Mesodermal cell (in vitro differentiated cells): ENCODE measurements around the gene COTL1.

Experiments
- H3K27ac ChIP-seq: 2 replicates; pipeline ENCODE4 v1.7.0; 2013; ENCODE audit warnings: mild to moderate bottlenecking, low read depth, low read length, moderate library complexity; ENCODE audit not compliant: severe bottlenecking
- H3K36me3 ChIP-seq: 2 replicates; pipeline ENCODE4 v1.7.1; 2013; ENCODE audit warnings: mild to moderate bottlenecking, low read length, moderate library complexity; ENCODE audit not compliant: control insufficient read depth, insufficient read depth
- H3K4me1 ChIP-seq: one replicate; pipeline ENCODE4 v1.7.1; 2013; ENCODE audit warnings: mild to moderate bottlenecking, low read length; ENCODE audit not compliant: insufficient read depth, control insufficient read depth, poor library complexity, severe bottlenecking
- H3K4me3 ChIP-seq: 2 replicates; pipeline ENCODE4 v1.7.0; 2013; ENCODE audit warnings: low read length, control low read depth, mild to moderate bottlenecking; ENCODE audit not compliant: insufficient read depth, poor library complexity, severe bottlenecking; ENCODE audit errors: extremely low read depth
- H3K9me3 ChIP-seq: 2 replicates; pipeline ENCODE4 v1.7.1; 2013; ENCODE audit warnings: mild to moderate bottlenecking, low read length, moderate library complexity; ENCODE audit not compliant: control insufficient read depth
- WGBS, 2 experiments: methylation state at CpG; one replicate each; pipeline ENCODE4 v1.1.5; 2013; ENCODE audit warnings: missing lambda C conversion rate in 2 of 2; ENCODE audit not compliant: insufficient coverage in 2 of 2; 5-methylcytosine and 5-hydroxymethylcytosine counted together

Gene COTL1

DNA sequence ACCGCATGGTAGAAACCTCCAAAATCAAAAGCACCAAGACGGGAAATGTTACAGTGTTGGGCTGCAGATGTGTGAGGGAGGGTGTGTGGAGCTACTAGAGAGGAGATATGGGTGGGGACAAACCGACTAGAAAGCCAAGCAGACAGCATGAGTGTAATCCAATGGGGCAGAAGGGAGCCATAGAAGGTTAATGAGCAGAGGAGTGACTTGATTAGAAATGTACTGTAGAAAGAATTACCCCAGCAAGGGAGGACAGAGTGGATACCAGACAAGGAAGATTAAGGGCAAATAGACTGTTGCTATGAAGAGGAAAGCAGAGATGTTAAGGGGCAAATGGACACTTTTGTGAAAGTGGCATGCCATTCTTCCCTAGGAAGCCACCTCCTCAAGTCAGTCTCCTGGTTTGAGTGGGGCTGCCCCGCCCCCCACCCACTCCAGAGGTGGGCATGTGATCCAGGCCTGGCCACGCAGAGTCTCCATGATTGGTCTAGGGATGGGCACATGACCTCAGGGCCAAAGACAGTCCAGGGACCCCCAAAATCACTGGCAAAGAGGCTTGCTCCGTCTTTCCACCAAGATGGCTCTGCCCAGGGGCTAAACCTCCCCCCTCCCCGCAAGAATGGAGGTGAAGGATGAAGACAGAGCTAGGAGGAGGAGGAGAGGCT, 4.3 kb downstream of the COTL1 start:
- Histone ChIP-seq H3K36me3 (peaks cover 72% of the 10 kb centered on the region), H3K9me3 (no peaks in the 10 kb centered on the region), H3K4me1 (peaks cover 23% of the 10 kb centered on the region), H3K27ac (no peak overlapping the region), H3K4me3 (no peak overlapping the region)
- 92 to 95% methylated on average over 3 to 5 of the region's 7 CpGs for WGBS, 2 experiments

DNA sequence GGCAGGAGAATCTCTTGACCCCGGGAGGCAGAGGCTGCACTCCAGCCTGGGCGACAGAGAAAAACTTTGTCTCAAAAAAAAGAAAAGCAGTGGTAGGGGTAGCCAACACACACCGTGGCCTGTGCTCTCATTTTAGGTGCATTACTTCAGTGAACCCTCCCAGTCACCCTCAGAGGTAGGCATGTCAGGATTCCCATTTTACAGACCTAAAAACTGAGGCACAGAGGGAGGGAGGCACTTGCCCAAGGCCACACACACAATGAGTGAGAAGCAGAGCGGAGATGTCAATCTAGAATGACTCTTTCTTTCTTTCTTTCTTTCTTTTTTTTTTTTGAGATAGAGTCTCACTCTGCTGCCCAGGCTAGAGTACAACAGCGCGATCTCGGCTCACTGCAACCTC, 5.2 kb downstream of the COTL1 start:
- Histone ChIP-seq H3K27ac (no peak overlapping the region), H3K9me3 (no peaks in the 10 kb centered on the region), H3K4me1 (peaks cover 23% of the 10 kb centered on the region), H3K36me3 (peaks cover 79% of the 10 kb centered on the region), H3K4me3 (no peak overlapping the region)
- 94 to 96% methylated on average over 4 to 5 of the region's 7 CpGs for WGBS, 2 experiments

DNA sequence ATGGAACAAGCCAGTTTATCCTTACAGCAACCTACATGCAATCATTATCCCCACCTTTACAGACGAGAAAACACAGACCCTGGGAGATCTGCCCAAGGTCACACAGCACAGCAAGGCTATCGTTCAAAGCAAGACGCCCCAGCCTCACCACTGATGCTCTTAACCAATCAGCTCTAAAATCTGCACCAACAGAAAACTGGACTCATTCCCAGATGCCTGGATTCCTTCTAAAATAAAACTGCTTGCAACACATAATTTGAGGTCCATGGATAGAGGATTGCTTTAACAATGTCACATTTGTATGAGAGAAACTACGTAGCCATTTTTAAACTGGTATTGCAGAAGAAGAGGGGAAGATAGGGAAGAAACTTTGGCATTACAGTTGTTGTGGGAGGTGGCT, 6.8 kb downstream of the COTL1 start:
- H3K9me3 ChIP-seq, result peaks cover 7% of the 10 kb centered on the region
- H3K4me1 ChIP-seq, result peaks cover 23% of the 10 kb centered on the region
- H3K36me3 ChIP-seq, result peaks cover 94% of the 10 kb centered on the region
- no peak overlapping the region for H3K27ac ChIP-seq
- no peak overlapping the region for H3K4me3 ChIP-seq
- WGBS, 2 experiments, result 87 to 100% methylated on average over 3 to 4 of the region's 4 CpGs

DNA sequence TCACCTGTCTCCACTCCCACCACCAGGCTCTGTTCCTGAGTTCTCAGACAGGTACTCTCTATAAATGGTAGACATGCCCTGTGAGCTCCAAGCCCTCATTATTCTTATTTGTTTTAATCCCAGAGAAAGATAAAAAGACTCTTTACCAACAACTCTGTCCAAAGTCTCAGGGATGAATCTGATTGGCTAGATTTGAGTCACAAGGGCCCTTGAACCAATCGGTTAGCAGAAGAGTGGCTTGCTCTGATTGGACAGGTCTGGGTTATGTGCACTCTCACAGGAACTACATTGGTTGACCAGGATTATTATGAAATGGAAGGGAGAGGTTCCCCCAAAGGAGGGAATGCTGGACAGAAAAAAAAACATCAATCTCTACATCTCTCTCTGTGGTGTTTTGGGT, 7.5 kb downstream of the COTL1 start:
- 100% methylated on average over 1 of the region's 1 CpG; no CpG with 5 or more reads in 1 of the 2 experiments for WGBS, 2 experiments
- H3K4me1 ChIP-seq, result peaks cover 16% of the 10 kb centered on the region
- H3K36me3 ChIP-seq, result peaks cover 94% of the 10 kb centered on the region
- H3K4me3 ChIP-seq, result no peak overlapping the region
- H3K9me3 ChIP-seq, result peaks cover 14% of the 10 kb centered on the region
- H3K27ac ChIP-seq, result no peak overlapping the region

DNA sequence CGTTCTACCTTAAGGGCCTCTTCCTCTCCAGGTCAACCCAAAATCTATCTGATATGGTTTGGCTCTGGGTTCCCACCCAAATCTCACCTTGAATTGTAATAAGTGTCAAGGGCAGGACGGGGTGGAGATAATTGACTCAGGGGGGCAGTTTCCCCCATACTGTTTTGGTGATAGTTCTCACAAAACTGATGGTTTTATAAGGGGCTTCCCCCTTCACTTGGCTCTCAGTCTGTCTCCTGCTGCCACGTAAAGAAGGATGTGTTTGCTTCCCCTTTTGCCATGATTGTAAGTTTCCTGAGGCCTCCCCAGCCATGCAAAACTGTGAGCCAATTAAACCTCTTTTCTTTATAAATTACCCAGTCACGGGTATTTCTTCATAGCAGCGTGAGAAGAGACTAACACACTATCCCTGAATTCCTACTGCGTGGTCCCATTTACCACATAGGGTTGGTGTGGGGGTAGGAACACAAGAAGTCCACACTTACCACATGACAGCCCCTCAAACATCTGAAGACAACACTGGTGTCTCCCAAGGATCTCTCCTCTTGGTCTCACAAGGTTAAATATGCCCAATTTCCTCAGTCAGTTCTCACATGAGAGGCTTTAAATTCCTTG, 8.2 kb downstream of the COTL1 start:
- Histone ChIP-seq H3K27ac (no peak overlapping the region), H3K36me3 (peaks cover 93% of the 10 kb centered on the region), H3K9me3 (peaks cover 16% of the 10 kb centered on the region), H3K4me1 (peaks cover 14% of the 10 kb centered on the region), H3K4me3 (no peak overlapping the region)
- WGBS, 2 experiments, result 100% methylated on average over 1 to 2 of the region's 6 CpGs

DNA sequence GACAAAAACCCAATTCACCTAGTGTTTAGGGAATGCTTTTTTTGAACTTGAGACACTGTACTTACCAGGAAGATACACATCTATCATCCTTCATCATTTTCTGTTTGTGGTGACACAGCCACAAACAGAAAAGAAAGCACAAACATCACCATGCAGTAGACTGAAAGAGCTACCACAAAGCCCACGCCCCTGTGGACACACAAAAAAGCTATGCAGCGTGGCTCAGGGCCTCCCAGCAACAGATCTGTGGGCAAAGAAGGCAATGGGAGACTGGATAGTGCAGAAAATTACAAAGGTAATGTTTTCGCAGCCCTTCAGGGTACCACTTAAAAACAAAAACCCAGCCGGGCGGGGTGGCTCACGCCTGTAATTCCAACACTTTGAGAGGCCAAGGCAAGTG, 9.6 kb downstream of the COTL1 start:
- Histone ChIP-seq H3K36me3 (peaks cover 80% of the 10 kb centered on the region), H3K4me3 (no peak overlapping the region), H3K27ac (no peak overlapping the region), H3K9me3 (peaks cover 16% of the 10 kb centered on the region), H3K4me1 (peaks cover 13% of the 10 kb centered on the region)
- 90 to 91% methylated on average over 4 to 5 of the region's 6 CpGs for WGBS, 2 experiments

DNA sequence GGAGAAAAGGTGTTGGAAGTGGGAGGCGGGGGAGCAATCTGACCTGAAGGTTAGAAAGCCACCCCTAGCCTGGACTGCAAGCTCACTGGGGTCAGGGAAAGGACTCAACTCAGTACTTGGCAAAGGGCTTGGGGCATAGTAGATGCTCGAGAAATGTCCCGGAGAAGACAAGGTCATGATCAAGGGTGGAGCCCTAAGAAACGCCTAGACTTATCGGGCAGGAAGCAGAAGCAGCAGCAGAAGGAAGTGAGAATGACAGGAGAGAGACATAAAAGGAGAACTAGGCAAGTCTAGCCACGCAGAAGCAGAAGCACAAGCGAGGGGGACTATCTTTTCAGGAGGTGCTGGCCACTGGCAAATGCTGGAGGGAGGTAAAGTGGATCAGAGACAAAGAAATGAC, 10.2 kb downstream of the COTL1 start:
- Histone ChIP-seq H3K9me3 (peaks cover 16% of the 10 kb centered on the region), H3K27ac (no peak overlapping the region), H3K4me1 (peaks cover 19% of the 10 kb centered on the region), H3K4me3 (no peak overlapping the region), H3K36me3 (peaks cover 82% of the 10 kb centered on the region)
- 92 to 94% methylated on average over 7 of the region's 7 CpGs for WGBS, 2 experiments

DNA sequence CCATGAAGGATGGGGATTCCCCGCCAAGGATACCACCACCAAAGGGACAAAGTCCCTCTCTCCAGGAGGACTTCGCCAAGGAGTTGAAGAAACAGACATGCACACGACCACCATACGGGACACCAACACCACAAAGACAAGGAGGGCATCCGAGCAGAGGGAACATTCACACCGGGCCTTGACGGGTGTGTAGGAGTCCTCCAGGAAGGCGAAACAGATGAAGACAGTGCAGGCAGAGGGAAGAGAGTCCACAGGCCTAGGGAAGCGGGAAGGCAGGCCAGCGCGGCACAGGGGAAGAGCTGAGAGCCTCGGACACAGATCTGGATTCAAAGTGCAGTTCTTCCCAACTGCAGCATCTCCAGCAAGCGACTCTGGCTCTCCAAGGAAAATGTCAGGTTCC, 10.8 kb downstream of the COTL1 start:
- H3K4me3 ChIP-seq, result no peak overlapping the region
- peaks cover 78% of the 10 kb centered on the region for H3K36me3 ChIP-seq
- H3K27ac ChIP-seq, result no peak overlapping the region
- 90 to 99% methylated on average over 11 to 13 of the region's 13 CpGs for WGBS, 2 experiments
- H3K9me3 ChIP-seq, result peaks cover 16% of the 10 kb centered on the region
- peaks cover 25% of the 10 kb centered on the region for H3K4me1 ChIP-seq

DNA sequence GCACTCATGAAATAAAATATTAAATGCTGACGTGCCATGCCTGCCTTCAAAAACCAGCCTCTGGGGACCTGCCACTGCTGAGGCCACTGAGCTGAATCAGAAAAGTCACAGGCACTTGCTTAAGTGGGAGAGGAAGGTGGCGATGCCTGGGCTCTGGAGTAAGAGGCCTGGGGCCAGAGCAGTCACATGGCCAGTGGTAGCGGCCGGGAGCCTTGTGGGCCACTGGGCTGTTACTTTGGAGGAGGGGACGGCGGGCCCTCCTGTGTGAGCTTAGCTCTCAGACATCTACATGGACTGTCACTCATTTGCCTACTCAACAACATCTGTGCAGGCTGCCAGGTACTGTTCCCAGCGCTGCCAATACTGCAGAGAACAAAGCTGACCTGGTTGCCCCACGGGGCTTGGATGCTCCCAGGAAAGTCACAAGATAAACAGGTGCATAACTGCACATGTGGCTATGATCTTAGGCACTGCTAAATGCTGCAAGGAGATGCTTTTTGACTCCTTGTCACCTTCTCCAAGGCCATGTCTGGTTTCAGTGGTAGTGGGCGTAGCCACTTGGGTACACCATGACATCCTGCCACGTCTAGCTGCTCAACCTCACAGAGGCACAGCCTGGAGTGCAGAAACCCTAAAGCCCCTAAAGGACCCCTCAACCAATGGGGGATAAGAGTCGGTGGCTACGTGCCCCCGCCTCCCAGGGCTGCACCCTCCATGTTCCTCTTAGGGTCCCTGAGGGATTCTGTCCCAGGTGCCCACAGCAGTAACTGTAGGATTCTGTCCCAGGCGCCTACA, 11.6 kb downstream of the COTL1 start:
- Histone ChIP-seq H3K36me3 (peaks cover 70% of the 10 kb centered on the region), H3K4me1 (peaks cover 33% of the 10 kb centered on the region), H3K4me3 (no peak overlapping the region), H3K27ac (no peak overlapping the region), H3K9me3 (peaks cover 16% of the 10 kb centered on the region)
- 95% methylated on average over 9 to 12 of the region's 14 CpGs for WGBS, 2 experiments

DNA sequence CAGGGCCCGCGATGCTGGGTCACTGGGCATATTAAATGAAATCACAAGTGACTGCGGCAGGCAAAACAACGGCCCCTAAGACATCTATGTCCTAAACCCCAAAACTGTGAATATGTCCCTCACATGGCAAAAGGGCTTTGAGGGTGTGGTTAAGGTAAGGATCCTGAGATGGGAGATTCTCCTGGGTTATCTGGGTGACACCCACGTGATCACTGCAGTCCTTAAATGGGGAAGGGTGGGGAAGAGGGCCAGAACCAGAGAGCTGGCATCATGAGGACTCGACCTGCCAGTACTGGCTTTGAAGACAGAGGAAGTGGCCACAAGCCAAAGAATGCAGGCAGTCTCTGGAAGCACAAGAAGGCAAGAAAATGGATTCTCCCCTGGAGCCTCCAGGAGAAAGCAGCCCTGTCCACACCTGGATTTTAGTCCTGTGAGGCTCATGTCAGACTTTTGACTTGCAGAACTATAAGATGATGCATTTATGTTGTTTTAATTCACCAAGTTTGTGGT, 12.5 kb downstream of the COTL1 start:
- Histone ChIP-seq H3K9me3 (peaks cover 16% of the 10 kb centered on the region), H3K4me1 (peaks cover 42% of the 10 kb centered on the region), H3K4me3 (no peak overlapping the region), H3K36me3 (peaks cover 66% of the 10 kb centered on the region), H3K27ac (no peak overlapping the region)
- WGBS, 2 experiments, result 94 to 97% methylated on average over 5 to 6 of the region's 6 CpGs
